GM19099 (cell line): ENCODE measurements around the gene DNAH17.

Experiments used
- POLR2A ChIP-seq: IDR thresholded peaks from 3 replicates; pipeline ENCODE4 v1.6.1; 2011; ENCODE audit warnings: low read depth; ENCODE audit not compliant: insufficient read length; ENCODE audit errors: extremely low read depth

Gene DNAH17

GRCh38 chr17:78577296-78577695, at the start of gene DNAH17:
DNAH17 (minus strand) TSS chr17:78577396; CDS start chr17:78575057, 2,339 bp downstream.
- TF ChIP-seq POLR2A, result no peak

GRCh38 chr17:78624324-78625151, 47.3 kb upstream of the DNAH17 start:
- TF ChIP-seq POLR2A, result no peak

GRCh38 chr17:78623541-78623940, 46.3 kb upstream of the DNAH17 start:
- TF ChIP-seq POLR2A, result no peak

GRCh38 chr17:78622491-78623265, 45.5 kb upstream of the DNAH17 start:
- no peak for TF ChIP-seq POLR2A

GRCh38 chr17:78621720-78622490, 44.7 kb upstream of the DNAH17 start:
- no peak for TF ChIP-seq POLR2A

GRCh38 chr17:78620099-78620498, 42.9 kb upstream of the DNAH17 start:
- no peak for TF ChIP-seq POLR2A

- TF ChIP-seq POLR2A, result no peak
Measured at GRCh38 chr17:78619334-78619733, 42.1 kb upstream of the DNAH17 start.

GRCh38 chr17:78618264-78619066, 41.3 kb upstream of the DNAH17 start:
- no peak for TF ChIP-seq POLR2A

- TF ChIP-seq POLR2A, result no peak
Measured at GRCh38 chr17:78617511-78618061, 40.4 kb upstream of the DNAH17 start.

GRCh38 chr17:78616946-78617345, 39.8 kb upstream of the DNAH17 start:
- no peak for TF ChIP-seq POLR2A

- TF ChIP-seq POLR2A, result no peak
Measured at GRCh38 chr17:78615631-78616030, 38.4 kb upstream of the DNAH17 start.

- TF ChIP-seq POLR2A, result no peak
Measured at GRCh38 chr17:78613416-78613815, 36.2 kb upstream of the DNAH17 start.

- TF ChIP-seq POLR2A, result no peak
Measured at GRCh38 chr17:78611607-78612006, 34.4 kb upstream of the DNAH17 start.

- no peak for TF ChIP-seq POLR2A
Measured at GRCh38 chr17:78610951-78611511, 33.8 kb upstream of the DNAH17 start.
